HG02642 (cell line): ENCODE data around the gene CYP26C1.

Experiments
- ATAC-seq: cut with Tn5 transposase; IDR thresholded peaks from one replicate; pipeline ENCODE4 v1.9.1; 2021; ENCODE audit warnings: mild to moderate bottlenecking; ENCODE audit not compliant: unreplicated experiment, poor library complexity

Gene CYP26C1

GRCh38 chr10:93063977-93064660, 3.5 kb downstream of the CYP26C1 start:
- ATAC-seq = no peak

- ATAC-seq = no peak
Observed at GRCh38 chr10:93064874-93065660, 4.5 kb downstream of the CYP26C1 start.

GRCh38 chr10:93065675-93066543, 5.3 kb downstream of the CYP26C1 start:
- ATAC-seq = no peak

- ATAC-seq = no peak
Observed at GRCh38 chr10:93066544-93066913, 5.9 kb downstream of the CYP26C1 start.

GRCh38 chr10:93067443-93068365, 7.1 kb downstream of the CYP26C1 start:
- no peak for ATAC-seq

GRCh38 chr10:93068411-93069244, 8.0 kb downstream of the CYP26C1 start:
- ATAC-seq = no peak

GRCh38 chr10:93069245-93069561, 8.6 kb downstream of the CYP26C1 start:
- no peak for ATAC-seq

GRCh38 chr10:93070378-93071176, 10.0 kb downstream of the CYP26C1 start:
- no peak for ATAC-seq

GRCh38 chr10:93071177-93071472, 10.5 kb downstream of the CYP26C1 start:
- no peak for ATAC-seq

GRCh38 chr10:93071674-93072224, 11.2 kb downstream of the CYP26C1 start:
- ATAC-seq = no peak

- ATAC-seq = no peak
Observed at GRCh38 chr10:93072225-93072712, 11.7 kb downstream of the CYP26C1 start.

GRCh38 chr10:93072713-93073538, 12.3 kb downstream of the CYP26C1 start:
- ATAC-seq = no peak

GRCh38 chr10:93073539-93074146, 13.0 kb downstream of the CYP26C1 start, which contains the start of gene CYP26A1:
Gene CYP26A1 (plus strand): TSS chr10:93073893. CDS start chr10:93073935, 42 bp downstream.
- no peak for ATAC-seq

GRCh38 chr10:93074147-93074596, 13.6 kb downstream of the CYP26C1 start:
- ATAC-seq = no peak

GRCh38 chr10:93074597-93075368, 14.2 kb downstream of the CYP26C1 start:
- ATAC-seq = no peak
